Common myeloid progenitor, CD34-positive (primary cell): ENCODE results near the gene SNX18. TPM values are rescaled to one million over a fixed set of nuclear protein-coding genes. Genes with fewer than 3 reads are reported as not detected.
A peak's percentile ranks its signal among the peaks of the same experiment; 100 is the strongest.

Experiments used
- CTCF ChIA-PET: fragments of 350-600 bp; sonication (Branson Sonifier 250); formaldehyde crosslinking; loops from one replicate; lab custom pipeline; 2021; ENCODE audit warnings: antibody characterized with exemption; lab: Charles Lee
- POLR2A ChIA-PET: fragments of 350-600 bp; sonication (Branson Sonifier 250); formaldehyde crosslinking; loops from one replicate; lab custom pipeline; 2021; ENCODE audit warnings: antibody characterized with exemption; lab: Charles Lee
- DNase-seq, 3 donors: peaks; one replicate each; pipeline versions ENCODE4 v3.0.0 to v3.0.0-alpha.2; 2013
- H3K27ac ChIP-seq, 2 experiments: 1 replicate in 1 of 2; 2 replicates in 1 of 2; pipeline ENCODE4 v1.7.0; 2013; ENCODE audit warnings: inconsistent platforms in 2 of 2, low read length in 2 of 2, mild to moderate bottlenecking in 2 of 2, low read depth in 1 of 2, moderate library complexity in 1 of 2; ENCODE audit not compliant: severe bottlenecking in 2 of 2, insufficient read depth in 1 of 2, poor library complexity in 1 of 2
- H3K27me3 ChIP-seq, 5 experiments: replicated peaks in 2 of 5; 1 replicate in 3 of 5; 2 replicates in 2 of 5; pipeline versions ENCODE4 v1.6.1 to v1.7.0; 2013; ENCODE audit warnings: low read length in 4 of 5, mild to moderate bottlenecking in 2 of 5, moderate library complexity in 2 of 5, inconsistent platforms in 1 of 5; ENCODE audit not compliant: insufficient read depth in 5 of 5, control insufficient read depth in 4 of 5
- H3K36me3 ChIP-seq, 4 experiments: 1 replicate in 2 of 4; 2 replicates in 2 of 4; pipeline versions ENCODE4 v1.6.1 to v1.7.0; 2013; ENCODE audit warnings: low read length in 3 of 4, control low read depth in 1 of 4, mild to moderate bottlenecking in 1 of 4; ENCODE audit not compliant: control insufficient read depth in 4 of 4, insufficient read depth in 4 of 4
- H3K4me1 ChIP-seq, 4 experiments: 1 replicate in 3 of 4; 2 replicates in 1 of 4; pipeline versions ENCODE4 v1.6.1 to v1.7.1; 2013; ENCODE audit warnings: low read length in 3 of 4, mild to moderate bottlenecking in 3 of 4, control low read depth in 1 of 4, inconsistent platforms in 1 of 4, moderate library complexity in 1 of 4; ENCODE audit not compliant: control insufficient read depth in 4 of 4, insufficient read depth in 4 of 4; ENCODE audit errors: control extremely low read depth in 1 of 4
- H3K4me3 ChIP-seq, 7 experiments: 1 replicate in 4 of 7; 2 replicates in 3 of 7; pipeline versions ENCODE4 v1.5.1 to v1.7.0; 2013; ENCODE audit warnings: mild to moderate bottlenecking in 7 of 7, low read length in 6 of 7, moderate library complexity in 6 of 7, inconsistent platforms in 2 of 7, low read depth in 2 of 7, control low read depth in 1 of 7; ENCODE audit not compliant: insufficient read depth in 4 of 7, control insufficient read depth in 1 of 7; ENCODE audit errors: extremely low read depth in 1 of 7
- H3K9me3 ChIP-seq, 5 experiments: 1 replicate in 4 of 5; 2 replicates in 1 of 5; pipeline versions ENCODE4 v1.6.1 to v1.7.1; 2013; ENCODE audit warnings: low read length in 4 of 5, mild to moderate bottlenecking in 2 of 5, inconsistent platforms in 1 of 5, low read depth in 1 of 5, moderate library complexity in 1 of 5; ENCODE audit not compliant: control insufficient read depth in 4 of 5, insufficient read depth in 2 of 5; ENCODE audit errors: control extremely low read depth in 1 of 5
- WGBS: methylation state at CpG from one replicate; pipeline ENCODE4 v1.1.5; 2013; ENCODE audit not compliant: insufficient coverage; 5-methylcytosine and 5-hydroxymethylcytosine counted together
- polyA plus RNA-seq: library from polyadenylated mRNA; unstranded; fragments of 120-200 nt; gene quantifications from one replicate; pipeline ENCODE4 v1.2.1, GENCODE V29; 2013

SNX18 gene, protein sequence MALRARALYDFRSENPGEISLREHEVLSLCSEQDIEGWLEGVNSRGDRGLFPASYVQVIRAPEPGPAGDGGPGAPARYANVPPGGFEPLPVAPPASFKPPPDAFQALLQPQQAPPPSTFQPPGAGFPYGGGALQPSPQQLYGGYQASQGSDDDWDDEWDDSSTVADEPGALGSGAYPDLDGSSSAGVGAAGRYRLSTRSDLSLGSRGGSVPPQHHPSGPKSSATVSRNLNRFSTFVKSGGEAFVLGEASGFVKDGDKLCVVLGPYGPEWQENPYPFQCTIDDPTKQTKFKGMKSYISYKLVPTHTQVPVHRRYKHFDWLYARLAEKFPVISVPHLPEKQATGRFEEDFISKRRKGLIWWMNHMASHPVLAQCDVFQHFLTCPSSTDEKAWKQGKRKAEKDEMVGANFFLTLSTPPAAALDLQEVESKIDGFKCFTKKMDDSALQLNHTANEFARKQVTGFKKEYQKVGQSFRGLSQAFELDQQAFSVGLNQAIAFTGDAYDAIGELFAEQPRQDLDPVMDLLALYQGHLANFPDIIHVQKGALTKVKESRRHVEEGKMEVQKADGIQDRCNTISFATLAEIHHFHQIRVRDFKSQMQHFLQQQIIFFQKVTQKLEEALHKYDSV
- 5.5 TPM for polyA plus RNA-seq

DNA sequence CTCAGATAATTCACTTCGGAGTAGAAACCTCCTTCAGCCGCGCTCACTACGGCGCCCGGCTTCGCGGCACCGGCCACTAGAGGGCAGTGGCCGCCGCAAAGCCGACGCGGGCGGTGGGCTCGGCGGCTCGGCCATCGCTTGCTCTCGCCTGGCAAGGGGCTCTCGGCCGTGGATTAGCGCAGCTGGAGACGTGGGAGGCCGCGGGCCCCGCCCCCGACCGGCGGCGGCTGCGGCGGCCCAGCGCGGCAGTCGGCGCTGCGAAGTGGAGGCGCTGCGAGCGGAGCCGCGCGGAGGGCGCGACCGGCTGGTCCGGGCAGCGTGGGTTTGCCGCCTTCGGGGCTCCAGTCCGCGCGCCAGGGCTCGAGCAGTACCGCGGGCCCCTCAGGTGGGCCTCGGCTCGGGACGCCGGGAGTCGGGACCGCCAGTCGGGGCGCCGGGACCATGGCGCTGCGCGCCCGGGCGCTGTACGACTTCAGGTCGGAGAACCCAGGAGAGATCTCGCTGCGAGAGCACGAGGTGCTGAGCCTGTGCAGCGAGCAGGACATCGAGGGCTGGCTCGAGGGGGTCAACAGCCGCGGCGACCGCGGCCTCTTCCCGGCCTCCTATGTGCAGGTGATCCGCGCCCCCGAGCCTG is at the start of gene SNX18:
Gene SNX18 (plus strand): TSS at position 248 of the 634 bp plus-strand sequence. CDS start 194 bp downstream, at position 442.
- DNase-seq = peak; percentile 92 to 97 (median 97)
- Histone ChIP-seq H3K9me3 (no peaks in the 10 kb centered on the region), H3K36me3 (peaks cover 0 to 8% (median 0%) of the 10 kb centered on the region in 4 experiments), H3K27ac (peak within 1 kb of the TSS in 1 of 2 experiments; percentile 58), H3K4me1 (peaks cover 21 to 37% (median 32%) of the 10 kb centered on the region in 4 experiments), H3K27me3 (peaks cover 0 to 4% (median 0%) of the 10 kb centered on the region in 5 experiments), H3K4me3 (peak within 1 kb of the TSS; percentile 58 to 88 (median 82))
- WGBS = 0% methylated on average over 81 of the region's 88 CpGs
- ChIA-PET CTCF (interaction anchor here (0.6 to 5.3 kb wide), 30 partner anchors 9 to 644 kb away, joined by 3 to 91 read pairs (median 4); partner anchors contain the start of gene GPX8), POLR2A (no interaction called here)

DNA sequence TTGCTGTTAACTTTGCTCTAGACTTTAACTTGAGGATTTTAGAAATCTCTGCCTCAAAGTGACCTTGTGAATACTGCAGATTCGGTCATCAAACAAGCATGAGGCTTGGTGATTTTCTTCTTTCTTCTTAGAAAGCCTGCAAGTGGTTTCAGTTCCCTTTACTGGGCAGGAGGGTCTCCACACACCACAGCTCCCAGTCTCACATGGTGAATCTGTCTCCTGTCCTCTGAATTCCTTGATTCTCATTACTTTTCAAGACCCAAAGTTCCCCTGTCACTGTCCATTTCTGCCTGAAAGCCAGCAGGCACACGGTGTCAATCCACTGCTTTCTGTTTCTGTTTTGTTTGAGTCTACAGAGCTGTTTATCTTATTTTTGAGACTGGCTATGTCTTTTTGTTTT is 47.9 kb upstream of the SNX18 start:
- H3K27me3 ChIP-seq = no peaks in the 10 kb centered on the region
- peak in 2 of 3 donors; percentile 6 to 10 for DNase-seq
- no peaks in the 10 kb centered on the region for H3K36me3 ChIP-seq
- no peaks in the 10 kb centered on the region for H3K4me1 ChIP-seq
- H3K27ac ChIP-seq = no peak overlapping the region
- no peak overlapping the region for H3K4me3 ChIP-seq
- CTCF ChIA-PET = no interaction called here
- peaks cover 0 to 4% (median 0%) of the 10 kb centered on the region in 5 experiments for H3K9me3 ChIP-seq
- 67% methylated on average over 2 of the region's 2 CpGs for WGBS
- POLR2A ChIA-PET = no interaction called here

DNA sequence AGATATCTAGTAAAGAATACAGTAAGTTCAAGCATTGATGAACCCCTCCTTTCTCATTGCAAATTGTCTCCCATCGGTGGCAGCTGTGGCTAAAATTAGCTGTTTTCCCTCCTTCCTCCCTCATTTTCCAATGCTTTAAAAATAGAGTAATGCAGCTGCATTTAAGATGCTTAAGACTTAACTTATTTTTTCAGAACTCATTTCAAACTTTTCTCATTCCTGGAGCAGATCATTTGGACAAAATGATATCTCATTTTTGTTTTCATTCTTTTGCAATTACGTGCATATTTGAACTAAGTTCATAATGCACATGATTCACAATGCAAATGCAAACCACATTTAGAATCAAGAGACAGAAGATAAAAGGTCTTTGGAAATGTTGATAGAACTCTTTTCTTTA is 47.4 kb upstream of the SNX18 start:
- DNase-seq = no peak
- ChIA-PET POLR2A (no interaction called here), CTCF (no interaction called here)
- Histone ChIP-seq H3K27me3 (no peaks in the 10 kb centered on the region), H3K9me3 (peaks cover 0 to 4% (median 0%) of the 10 kb centered on the region in 5 experiments), H3K4me3 (no peak overlapping the region), H3K27ac (no peak overlapping the region), H3K36me3 (no peaks in the 10 kb centered on the region), H3K4me1 (no peaks in the 10 kb centered on the region)
- 71% methylated on average over 1 of the region's 2 CpGs for WGBS

DNA sequence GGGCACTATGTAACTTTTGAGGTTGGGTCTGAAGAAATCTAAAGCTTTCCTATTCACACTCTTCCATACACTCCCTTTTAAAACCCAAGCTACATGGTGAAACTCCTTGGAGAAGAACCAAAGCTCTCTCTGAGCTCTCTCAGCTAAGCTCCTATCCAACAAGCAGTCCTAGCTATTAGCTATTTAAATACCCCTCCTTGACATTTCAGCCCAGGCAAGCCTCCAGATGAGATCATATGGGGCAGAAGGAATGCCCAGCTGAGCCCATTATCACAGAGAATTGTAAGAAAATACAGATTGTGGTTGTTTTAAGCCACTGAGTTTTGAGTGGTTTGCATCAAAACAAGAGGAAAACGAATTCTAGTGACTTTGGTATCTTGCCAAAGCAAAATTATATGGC is 46.9 kb upstream of the SNX18 start:
- Histone ChIP-seq H3K36me3 (no peaks in the 10 kb centered on the region), H3K9me3 (peaks cover 0 to 4% (median 0%) of the 10 kb centered on the region in 5 experiments), H3K4me3 (no peak overlapping the region), H3K27ac (no peak overlapping the region), H3K4me1 (no peaks in the 10 kb centered on the region), H3K27me3 (no peaks in the 10 kb centered on the region)
- CTCF ChIA-PET = interaction anchor here (1.3 kb wide), 1 partner anchor 18 kb away, joined by 4 read pairs; no protein-coding TSS in a partner anchor
- no peak for DNase-seq
- WGBS = no CpG with 5 or more reads among the region's 1 CpG
- POLR2A ChIA-PET = no interaction called here

DNA sequence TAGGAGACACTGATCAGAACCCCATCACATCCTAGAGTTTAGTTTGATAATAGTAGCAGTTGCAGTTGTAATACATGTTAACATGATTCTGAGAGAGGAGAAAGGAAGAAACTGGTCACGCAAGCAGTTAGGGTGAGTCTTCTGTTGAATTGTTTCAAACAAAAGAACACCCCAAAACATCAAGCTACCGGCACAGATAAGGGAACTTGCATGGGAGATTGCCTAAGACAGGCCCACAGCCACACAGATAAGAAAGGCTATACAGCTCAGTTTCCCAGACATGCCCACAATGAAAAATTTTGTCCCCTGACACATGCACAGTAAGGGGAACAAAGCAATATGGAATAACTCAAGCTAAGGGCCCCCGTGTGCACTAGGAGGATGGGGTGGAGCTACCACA is 46.2 kb upstream of the SNX18 start:
- H3K27ac ChIP-seq = no peak overlapping the region
- H3K36me3 ChIP-seq = no peaks in the 10 kb centered on the region
- WGBS = 44% methylated on average over 2 of the region's 3 CpGs
- ChIA-PET CTCF (interaction anchor here (1.0 to 1.3 kb wide), 2 partner anchors 12 to 18 kb away, joined by 3 to 4 read pairs; no protein-coding TSS in a partner anchor), POLR2A (no interaction called here)
- H3K4me3 ChIP-seq = no peak overlapping the region
- no peaks in the 10 kb centered on the region for H3K4me1 ChIP-seq
- H3K9me3 ChIP-seq = peaks cover 0 to 4% (median 0%) of the 10 kb centered on the region in 5 experiments
- DNase-seq = peak in 1 of 3 donors; percentile 17
- H3K27me3 ChIP-seq = no peaks in the 10 kb centered on the region

DNA sequence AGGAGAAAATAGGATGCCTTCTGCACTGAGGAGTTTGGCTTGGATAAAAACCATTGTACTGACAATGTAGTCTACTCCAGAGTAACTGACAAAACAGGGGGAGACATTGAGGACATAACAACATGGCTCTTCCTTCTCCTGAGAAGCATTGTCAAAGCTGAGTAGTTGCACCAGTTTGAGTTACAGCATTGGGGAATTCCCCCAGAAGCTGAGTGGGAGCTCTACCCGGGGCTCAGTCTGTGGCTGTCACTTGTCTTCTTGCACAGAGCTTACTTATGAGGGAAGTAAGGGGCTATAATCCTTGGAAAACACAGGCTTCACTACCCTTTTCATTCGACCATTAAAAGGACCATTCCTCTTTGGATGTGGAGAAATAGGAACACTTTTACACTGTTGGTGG is 40.9 kb upstream of the SNX18 start:
- POLR2A ChIA-PET = no interaction called here
- 64% methylated on average over 2 of the region's 2 CpGs for WGBS
- H3K27me3 ChIP-seq = no peaks in the 10 kb centered on the region

More for the DNA sequence above, 40.9 kb upstream of the SNX18 start:
- DNase-seq = no peak
- no peak overlapping the region for H3K27ac ChIP-seq
- CTCF ChIA-PET = no interaction called here
- no peaks in the 10 kb centered on the region for H3K4me1 ChIP-seq
- H3K36me3 ChIP-seq = no peaks in the 10 kb centered on the region
- no peak overlapping the region for H3K4me3 ChIP-seq
- H3K9me3 ChIP-seq = no peaks in the 10 kb centered on the region
